PC-9 (cell line): ENCODE results near the gene SYNM. TPM values are rescaled to one million over a fixed set of nuclear protein-coding genes. Genes with fewer than 3 reads are reported as not detected.
"Not testable (repeated sequence)": the region's sequence is repeated elsewhere in the genome, so short reads cannot be mapped to it uniquely, and the experiment has no call there.

Experiments used
- BruUV-seq: library from RNA; stranded (reverse); fragments of 400-500 nt; replicated peaks from 2 replicates; lab custom pipeline; 2021; lab: Mats Ljungman, UMichigan
- CTCF ChIA-PET: fragments of 300-600 bp; sonication (Branson Sonifier 250); formaldehyde crosslinking; loops from one replicate; lab custom pipeline; 2022; ENCODE audit warnings: antibody characterized with exemption; lab: Charles Lee
- POLR2A ChIA-PET: fragments of 300-600 bp; sonication (Branson Sonifier 250); formaldehyde crosslinking; loops from one replicate; lab custom pipeline; 2022; ENCODE audit warnings: antibody characterized with exemption; ENCODE audit not compliant: unreplicated experiment; lab: Charles Lee
- DNase-seq, 2 experiments: peaks; one replicate each; pipeline versions ENCODE4 v3.0.0 to v3.0.0-alpha.2; 2015 to 2022; ENCODE audit warnings: mixed read lengths in 1 of 2
- H2AFZ ChIP-seq: fragments of 200-600 bp; sonication (generic); 2 replicates; pipeline ENCODE4 v1.8.1; 2017; ENCODE audit warnings: antibody characterized with exemption
- H3F3A ChIP-seq: fragments of 200-600 bp; sonication (generic); 2 replicates; pipeline ENCODE4 v1.8.1; 2017; ENCODE audit warnings: antibody characterized with exemption, mild to moderate bottlenecking, low read depth; ENCODE audit not compliant: insufficient read depth
- H3K27ac ChIP-seq: fragments of 200-600 bp; sonication (generic); 2 replicates; pipeline ENCODE4 v1.6.1; 2016; ENCODE audit warnings: mixed run types
- H3K27me3 ChIP-seq: fragments of 200-600 bp; sonication (generic); 2 replicates; pipeline ENCODE4 v1.6.1; 2016; ENCODE audit warnings: low read depth, mixed run types; ENCODE audit not compliant: insufficient read depth
- H3K36me3 ChIP-seq: fragments of 200-600 bp; sonication (generic); 2 replicates; pipeline ENCODE4 v1.6.1; 2016; ENCODE audit warnings: low read depth, mixed run types
- H3K4me1 ChIP-seq: fragments of 200-600 bp; sonication (generic); replicated peaks from 2 replicates; pipeline ENCODE4 v1.6.1; 2016; ENCODE audit warnings: mixed run types; ENCODE audit not compliant: insufficient read depth
- H3K4me2 ChIP-seq: fragments of 200-600 bp; sonication (generic); 2 replicates; pipeline ENCODE4 v1.6.1; 2017; ENCODE audit warnings: mixed run types
- H3K4me3 ChIP-seq: fragments of 200-600 bp; sonication (generic); 2 replicates; pipeline ENCODE4 v1.6.1; 2016; ENCODE audit warnings: mixed run types
- H3K79me2 ChIP-seq: fragments of 200-600 bp; sonication (generic); 2 replicates; pipeline ENCODE4 v1.6.1; 2017; ENCODE audit warnings: low read depth, mixed run types
- H3K9me2 ChIP-seq: fragments of 200-600 bp; sonication (generic); 2 replicates; pipeline ENCODE4 v1.8.1; 2017; ENCODE audit warnings: mild to moderate bottlenecking; ENCODE audit not compliant: insufficient read depth
- H3K9me3 ChIP-seq: fragments of 200-600 bp; sonication (generic); 2 replicates; pipeline ENCODE4 v1.8.1; 2016; ENCODE audit warnings: low read depth; ENCODE audit not compliant: insufficient read depth
- H4K20me1 ChIP-seq: fragments of 200-600 bp; sonication (generic); 2 replicates; pipeline ENCODE4 v1.8.1; 2017; ENCODE audit not compliant: insufficient read depth
- CTCF ChIP-seq: fragments of 200-600 bp; sonication (generic); conservative IDR thresholded peaks from 2 replicates; pipeline ENCODE4 v1.6.1; 2017; ENCODE audit warnings: mixed run types, antibody characterized with exemption, mild to moderate bottlenecking, moderate library complexity
- EZH2 ChIP-seq: fragments of 200-600 bp; sonication (generic); IDR thresholded peaks from 2 replicates; pipeline ENCODE4 v1.8.0; 2017; ENCODE audit warnings: antibody characterized with exemption, low read depth
- intact Hi-C: fragments of 100-400 bp; cut with micrococcal nuclease; formaldehyde crosslinking; loops from one replicate; pipeline ENCODE4 v1.10.0; 2022; ENCODE audit not compliant: unreplicated experiment
- total RNA-seq: library from RNA; stranded (reverse); gene quantifications from 2 replicates; pipeline ENCODE4 v1.2.3, GENCODE V29; 2021

The SYNM gene
- total RNA-seq, 1 experiment from 2014 or later, result 2.4 TPM

GRCh38 chr15:99109555-99110021 is 4.7 kb downstream of the SYNM start:
- Histone ChIP-seq H3K36me3 (no peaks in the 10 kb centered on the region), H3K79me2 (no peaks in the 10 kb centered on the region), H3K9me2 (no peaks in the 10 kb centered on the region), H3F3A (no peaks in the 10 kb centered on the region), H3K4me2 (no peak overlapping the region), H3K27me3 (no peaks in the 10 kb centered on the region), H3K4me3 (no peak overlapping the region), H3K27ac (no peak overlapping the region), H2AFZ (no peak overlapping the region), H4K20me1 (no peaks in the 10 kb centered on the region), H3K4me1 (no peaks in the 10 kb centered on the region), H3K9me3 (no peaks in the 10 kb centered on the region)
- DNase-seq, result no peak
- CTCF ChIA-PET, result no interaction called here
- intact Hi-C loops, result loop anchor here (10.0 kb wide), 1 partner anchor 625 kb away; the partner anchor contains the start of gene LYSMD4
- TF ChIP-seq EZH2, result no peak
- TF ChIP-seq CTCF, result no peak
- BruUV-seq, result no TSS peak
- POLR2A ChIA-PET, result no interaction called here

- H4K20me1 ChIP-seq, result no peaks in the 10 kb centered on the region
- no peak overlapping the region for H3K4me3 ChIP-seq
- intact Hi-C loops, result no loop called here
- no peaks in the 10 kb centered on the region for H3K79me2 ChIP-seq
- DNase-seq, result no peak
- ChIA-PET CTCF (no interaction called here), POLR2A (no interaction called here)
- H3K9me3 ChIP-seq, result no peaks in the 10 kb centered on the region
- H3K27ac ChIP-seq, result no peak overlapping the region
- H3K27me3 ChIP-seq, result no peaks in the 10 kb centered on the region
- H3K4me1 ChIP-seq, result no peaks in the 10 kb centered on the region
- H3K4me2 ChIP-seq, result no peak overlapping the region
- H3K9me2 ChIP-seq, result no peaks in the 10 kb centered on the region
- TF ChIP-seq CTCF, result no peak
- TF ChIP-seq EZH2, result no peak
- H2AFZ ChIP-seq, result no peak overlapping the region
- H3K36me3 ChIP-seq, result no peaks in the 10 kb centered on the region
- BruUV-seq, result no TSS peak
- H3F3A ChIP-seq, result no peaks in the 10 kb centered on the region
Observed at GRCh38 chr15:99110093-99110492, 5.2 kb downstream of the SYNM start.

GRCh38 chr15:99110581-99111320 is 5.9 kb downstream of the SYNM start:
- TF ChIP-seq CTCF (no peak), EZH2 (no peak)
- BruUV-seq, result no TSS peak
- no peaks in the 10 kb centered on the region for H3K4me1 ChIP-seq
- no peak overlapping the region for H3K27ac ChIP-seq
- intact Hi-C loops, result no loop called here
- no peak overlapping the region for H3K4me3 ChIP-seq
- no peaks in the 10 kb centered on the region for H3K36me3 ChIP-seq
- no peaks in the 10 kb centered on the region for H3K79me2 ChIP-seq
- DNase-seq, result no peak
- ChIA-PET POLR2A (no interaction called here), CTCF (interaction anchor here (0.6 kb wide), 1 partner anchor 1284 kb away, joined by 4 read pairs; no protein-coding TSS in a partner anchor)
- H3K27me3 ChIP-seq, result no peaks in the 10 kb centered on the region
- no peak overlapping the region for H2AFZ ChIP-seq
- H3K9me3 ChIP-seq, result no peaks in the 10 kb centered on the region
- H3F3A ChIP-seq, result no peaks in the 10 kb centered on the region
- H3K4me2 ChIP-seq, result no peak overlapping the region
- H3K9me2 ChIP-seq, result no peaks in the 10 kb centered on the region
- H4K20me1 ChIP-seq, result no peaks in the 10 kb centered on the region

GRCh38 chr15:99111641-99112040 is 6.8 kb downstream of the SYNM start:
- H3K79me2 ChIP-seq, H3F3A ChIP-seq, H4K20me1 ChIP-seq, H3K27ac ChIP-seq, H3K4me2 ChIP-seq, DNase-seq, POLR2A ChIA-PET, H2AFZ ChIP-seq, H3K4me3 ChIP-seq, H3K27me3 ChIP-seq, H3K9me2 ChIP-seq, H3K4me1 ChIP-seq, H3K36me3 ChIP-seq, H3K9me3 ChIP-seq, intact Hi-C loops, BruUV-seq: not testable (repeated sequence)
- CTCF ChIA-PET, result interaction anchor here (0.5 to 0.6 kb wide), 2 partner anchors 156 to 1283 kb away, joined by 3 to 4 read pairs; no protein-coding TSS in a partner anchor
